Stimulated activated CD4-positive, alpha-beta T cell treated with anti-CD3 and anti-CD28 coated beads, TNF-alpha, amount 100 ng/mL, for 1 hour (primary cell): ENCODE data around the gene HNF1B.
A peak's percentile ranks its signal among the peaks of the same experiment; 100 is the strongest.
"Not testable (repeated sequence)": the region's sequence is repeated elsewhere in the genome, so short reads cannot be mapped to it uniquely, and the experiment has no call there.

ENCODE experiments used
- DNase-seq, 3 donors: peaks; one replicate each; pipeline ENCODE4 v3.0.0-alpha.2; 2020; ENCODE audit warnings: low read depth in 3 of 3, low spot score in 1 of 3

HNF1B gene

DNA sequence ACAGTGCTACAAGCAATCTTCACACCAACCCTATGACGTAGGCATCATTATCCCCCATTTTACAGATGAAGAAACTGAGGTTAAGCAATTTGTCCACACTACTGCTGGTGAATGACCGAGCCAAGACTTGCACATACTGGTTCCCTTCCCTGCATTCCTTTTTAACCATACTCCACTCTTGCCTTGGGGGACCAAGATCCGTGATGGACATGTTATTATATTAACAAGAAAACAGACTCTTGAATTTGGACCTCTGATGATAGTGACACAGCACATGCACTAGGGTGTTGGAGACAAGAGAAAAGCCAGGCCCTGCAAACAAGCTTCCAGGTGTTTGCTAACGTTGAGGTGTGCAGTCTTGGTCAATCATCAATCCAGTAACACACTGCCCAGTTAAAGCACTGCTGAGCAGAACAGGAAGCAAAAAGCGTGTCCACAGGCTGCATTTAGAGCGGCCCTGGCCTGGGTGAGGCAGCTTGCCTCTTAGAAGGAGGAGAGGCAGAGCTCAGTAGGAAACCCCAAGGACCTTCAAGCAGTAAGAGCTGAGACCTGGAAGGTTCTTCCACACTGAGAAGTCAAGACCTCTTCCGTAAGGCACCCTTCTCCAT is 36.7 kb downstream of the HNF1B start:
- DNase-seq: no peak

DNA sequence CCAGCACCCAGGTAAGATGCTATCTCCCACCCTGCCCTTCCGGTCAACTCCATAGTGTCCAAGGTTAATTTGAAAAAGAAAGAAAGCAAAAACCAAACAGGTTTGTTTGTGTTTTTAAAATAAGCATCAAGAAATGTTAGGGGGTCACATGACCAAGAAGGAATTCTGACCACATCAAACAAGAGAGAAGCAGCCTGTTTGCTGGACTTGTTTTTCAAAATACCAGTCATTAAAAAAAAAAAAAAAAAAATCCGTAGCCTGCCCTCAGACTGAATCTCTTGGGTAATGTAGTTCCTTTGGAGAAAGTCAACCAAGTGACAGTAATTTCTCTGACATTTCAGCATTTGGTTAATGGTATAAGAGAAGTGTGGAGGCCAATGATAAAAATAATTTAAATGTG is 38.4 kb downstream of the HNF1B start:
- no peak for DNase-seq

- no peak for DNase-seq
Measured at GRCh38 chr17:37702598-37702997, 42.3 kb downstream of the HNF1B start.

- peak in 2 of 3 donors; percentile 1 to 18 for DNase-seq
Measured at GRCh38 chr17:37701496-37701898, 43.4 kb downstream of the HNF1B start.

- no peak for DNase-seq
Measured at GRCh38 chr17:37700881-37701280, 44.0 kb downstream of the HNF1B start.

GRCh38 chr17:37699285-37699973 is 45.4 kb downstream of the HNF1B start:
- DNase-seq: no peak

DNA sequence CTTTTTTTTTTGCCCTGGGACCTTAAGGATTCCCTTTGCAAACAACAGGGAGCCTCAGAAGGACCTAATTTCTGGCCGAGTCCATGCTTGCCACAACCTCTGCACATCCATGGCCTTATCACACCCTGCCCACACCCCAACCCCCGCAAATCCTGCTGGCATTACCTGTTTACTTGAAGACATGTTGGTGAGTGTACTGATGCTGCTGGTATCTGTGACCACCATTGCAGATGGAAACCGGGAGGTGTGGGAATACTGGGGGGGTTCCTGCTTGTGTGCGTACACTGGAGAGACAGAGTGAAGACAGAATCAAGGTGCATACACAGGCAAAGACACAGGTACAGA is 46.0 kb downstream of the HNF1B start:
- DNase-seq: no peak

DNA sequence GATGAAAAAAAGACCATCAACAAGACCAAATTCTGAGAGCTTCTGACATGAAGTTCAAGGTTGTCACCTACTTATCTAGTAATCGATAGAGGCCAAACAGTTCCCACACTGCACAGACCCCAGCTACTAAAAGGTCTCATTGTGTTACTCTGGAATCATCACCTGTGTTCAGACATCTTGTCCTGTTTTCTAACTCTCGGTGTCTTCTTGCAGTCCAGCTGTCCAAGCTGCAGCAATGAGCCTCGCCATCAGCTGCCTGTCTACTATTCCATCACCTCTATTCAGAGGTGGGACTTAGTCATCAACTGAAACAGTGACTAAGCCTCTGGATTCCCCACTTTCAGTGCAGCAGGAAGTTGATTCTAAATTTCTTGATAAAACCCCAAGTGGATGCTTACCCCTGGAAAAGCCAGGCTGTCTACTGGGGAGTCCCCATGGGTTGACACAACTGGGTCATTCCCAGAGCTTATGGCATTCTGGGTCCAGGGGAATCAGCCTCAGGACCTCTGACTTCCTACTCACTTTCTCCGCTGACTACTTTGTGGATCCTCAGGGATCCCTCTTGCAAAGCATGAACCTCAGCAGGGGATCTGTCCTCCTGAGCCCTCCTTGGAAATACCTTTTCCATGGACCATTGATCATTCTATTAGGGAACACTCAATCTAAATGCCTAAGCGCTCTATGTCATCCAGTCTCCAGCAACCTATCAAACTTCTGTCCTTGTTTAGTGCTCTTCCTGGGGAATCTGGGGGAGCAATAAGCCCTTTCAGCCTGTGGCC is 46.5 kb downstream of the HNF1B start:
- no peak for DNase-seq

GRCh38 chr17:37697381-37697780 is 47.5 kb downstream of the HNF1B start:
- DNase-seq: no peak

DNA sequence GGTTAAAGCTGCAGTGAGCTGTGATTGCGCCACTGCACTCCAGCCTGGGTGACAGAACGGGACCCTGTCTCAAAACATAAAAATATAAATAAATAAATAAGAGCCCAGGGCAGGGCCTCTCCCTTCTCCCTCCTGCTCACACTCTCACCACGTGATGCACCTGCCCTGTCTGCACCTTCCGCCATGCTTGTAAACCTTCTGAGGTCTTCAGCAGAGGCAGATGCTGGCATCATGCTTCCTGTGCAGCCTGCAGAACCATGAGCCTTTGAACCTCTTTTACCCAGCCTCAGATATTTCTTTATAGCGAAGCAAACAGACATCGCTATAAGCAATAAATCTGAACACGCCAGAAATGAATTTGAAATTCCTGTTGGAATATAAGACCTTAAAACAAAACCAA is 48.5 kb downstream of the HNF1B start:
- DNase-seq: no peak

DNA sequence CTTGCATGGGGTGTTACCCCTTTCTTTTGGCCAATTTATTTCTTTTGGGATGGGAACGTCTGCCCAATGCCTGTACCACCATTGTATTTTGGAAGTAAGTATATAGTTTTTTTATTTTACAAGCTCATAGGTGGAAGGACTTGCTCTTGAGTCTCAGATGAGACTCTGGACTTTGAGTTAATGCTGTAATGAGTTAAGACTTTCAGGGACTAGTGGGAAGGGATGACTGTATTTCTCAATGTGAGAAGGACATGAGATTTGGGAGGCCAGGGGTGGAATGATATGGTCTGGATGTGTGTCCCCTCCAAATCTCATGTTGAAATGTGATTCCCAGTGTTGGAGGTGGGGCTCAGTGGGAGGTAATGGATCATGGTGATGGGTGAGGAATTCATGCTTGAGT is 49.1 kb downstream of the HNF1B start:
- no peak for DNase-seq

DNA sequence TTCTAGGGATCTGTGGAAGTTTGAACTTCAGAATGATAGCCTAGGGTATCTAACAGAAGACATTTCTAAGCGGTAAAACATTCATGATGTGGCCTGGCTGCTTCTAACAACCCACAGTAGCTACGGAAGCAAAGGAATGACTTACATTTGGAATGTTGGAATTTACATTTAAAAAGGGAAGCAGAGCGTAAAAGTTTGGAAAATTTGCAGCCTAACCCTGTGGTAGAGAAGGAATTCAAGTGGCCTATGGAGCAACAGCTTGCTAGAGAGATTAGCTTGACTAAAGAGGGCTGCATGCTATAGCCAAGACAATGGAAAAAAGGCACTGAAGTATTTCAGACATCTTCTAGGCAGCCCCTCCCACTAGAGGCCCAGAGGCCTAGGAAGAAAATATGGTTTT is 50.1 kb downstream of the HNF1B start:
- DNase-seq: no peak

DNA sequence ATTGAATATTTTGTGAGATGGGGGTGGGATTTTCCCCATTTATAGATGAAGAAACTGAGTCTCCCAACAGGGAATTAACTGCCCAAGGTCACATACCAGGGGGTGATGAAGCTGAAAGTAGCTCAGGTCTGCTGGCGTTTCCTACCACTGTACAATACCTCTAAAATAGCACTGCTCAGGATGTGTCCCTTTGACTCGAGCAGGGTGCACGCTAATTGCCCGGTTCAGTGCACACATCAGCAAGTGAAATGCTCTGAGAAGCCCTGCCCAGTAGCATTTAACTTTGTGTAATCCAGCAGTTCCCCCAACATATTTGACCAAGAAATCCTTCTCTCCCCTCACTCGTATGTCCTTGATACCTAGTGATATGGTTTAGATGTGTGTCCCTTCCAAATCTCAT is 51.5 kb downstream of the HNF1B start:
- no peak for DNase-seq

- DNase-seq: no peak
Measured at GRCh38 chr17:37691807-37692206, 53.1 kb downstream of the HNF1B start.

GRCh38 chr17:37689317-37689716 is 55.5 kb downstream of the HNF1B start:
- DNase-seq: no peak

GRCh38 chr17:37683454-37683984 is 61.3 kb downstream of the HNF1B start:
- no peak for DNase-seq

DNA sequence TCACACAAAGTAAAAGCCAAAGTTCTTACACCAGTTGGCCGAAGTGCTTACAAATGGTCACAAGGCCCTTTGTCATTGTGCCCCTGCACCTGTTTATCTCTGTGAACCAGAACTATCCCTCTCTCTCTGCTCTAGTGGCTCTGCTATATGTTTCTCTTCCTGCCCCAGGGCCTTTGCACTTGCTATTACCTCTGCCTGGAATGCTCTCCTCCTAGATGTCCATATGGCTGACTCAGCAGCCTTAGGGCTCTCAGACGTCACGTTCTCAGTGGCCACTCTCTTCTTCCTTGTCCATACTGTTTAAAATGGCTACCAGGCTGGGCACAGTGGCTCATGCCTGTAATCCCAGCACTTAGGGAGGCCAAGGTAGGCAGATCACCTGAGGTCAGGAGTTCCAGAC is 62.9 kb downstream of the HNF1B start:
- no peak for DNase-seq

DNA sequence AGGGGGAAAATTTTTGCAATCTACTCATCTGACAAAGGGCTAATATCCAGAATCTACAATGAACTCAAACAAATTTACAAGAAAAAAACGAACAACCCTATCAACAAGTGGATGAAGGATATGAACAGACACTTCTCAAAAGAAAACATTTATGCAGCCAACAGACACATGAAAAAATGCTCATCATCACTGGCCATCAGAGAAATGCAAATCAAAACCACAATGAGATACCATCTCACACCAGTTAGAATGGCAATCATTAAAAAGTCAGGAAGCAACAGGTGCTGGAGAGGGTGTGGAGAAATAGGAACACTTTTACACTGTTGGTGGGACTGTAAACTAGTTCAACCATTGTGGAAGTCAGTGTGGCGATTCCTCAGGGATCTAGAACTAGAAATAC is 64.9 kb downstream of the HNF1B start:
- DNase-seq: not testable (repeated sequence)

DNA sequence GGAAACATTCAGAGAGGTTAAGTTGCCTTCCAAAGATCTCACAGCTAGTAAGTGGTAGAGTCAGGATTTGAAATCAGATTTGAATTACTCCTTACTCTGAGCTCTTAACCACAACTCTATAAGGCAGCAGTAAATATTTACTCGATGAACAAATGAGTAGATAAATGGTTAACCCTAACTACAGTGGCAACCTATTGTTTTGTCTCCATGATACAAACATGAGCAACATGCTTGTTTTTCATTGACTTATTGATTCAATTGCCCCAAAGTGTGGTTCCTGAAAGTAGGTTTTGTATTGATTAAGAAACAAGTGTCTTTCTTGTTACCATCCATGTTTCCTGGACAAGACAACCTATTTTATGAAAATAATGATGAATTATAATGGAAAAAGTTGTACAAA is 66.8 kb downstream of the HNF1B start:
- no peak for DNase-seq

DNA sequence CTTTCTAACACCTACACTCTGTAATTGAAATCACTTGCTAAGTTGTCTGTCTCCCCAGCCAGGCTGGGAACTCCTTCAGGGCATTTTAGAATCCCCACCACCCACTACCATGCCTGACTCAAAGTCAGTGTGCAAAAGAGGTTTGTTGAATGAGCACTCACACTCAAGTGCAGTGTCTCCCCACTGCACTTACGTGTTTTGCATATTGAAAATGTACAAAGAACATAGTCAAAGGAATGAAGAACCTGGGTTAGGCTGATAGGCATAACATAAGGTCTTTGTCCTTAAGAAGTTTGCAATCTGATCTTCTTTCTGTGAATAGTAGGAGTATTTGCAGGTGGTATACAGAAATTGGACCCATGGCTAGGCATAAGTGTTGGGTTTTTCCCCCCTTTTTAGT is 67.8 kb downstream of the HNF1B start:
- no peak for DNase-seq

GRCh38 chr17:37676115-37676925 is 68.5 kb downstream of the HNF1B start:
- no peak for DNase-seq
